GM13977 (cell line): Measurements from ENCODE around the gene MYO18B.

ENCODE experiments used
- DNase-seq: peaks from one replicate; pipeline ENCODE4 v3.0.0; 2012; ENCODE audit warnings: low spot score
- in situ Hi-C: fragments of 300-500 bp; cut with MboI; formaldehyde crosslinking; loops from one replicate; pipeline ENCODE4 v1.12.0; 2022; ENCODE audit warnings: low sequenced_read_pairs, low pct_unique_long_range_greater_than_20kb, mixed read lengths, inconsistent platforms; ENCODE audit not compliant: unreplicated experiment
- TF ChIP-seq, protein P1 (sequence below): IDR thresholded peaks from 2 replicates; pipeline ENCODE4 v1.5.1; 2012; ENCODE audit warnings: mild to moderate bottlenecking, control low read depth; ENCODE audit not compliant: insufficient read depth; ENCODE audit errors: extremely low read depth, missing control alignments

The MYO18B gene

DNA sequence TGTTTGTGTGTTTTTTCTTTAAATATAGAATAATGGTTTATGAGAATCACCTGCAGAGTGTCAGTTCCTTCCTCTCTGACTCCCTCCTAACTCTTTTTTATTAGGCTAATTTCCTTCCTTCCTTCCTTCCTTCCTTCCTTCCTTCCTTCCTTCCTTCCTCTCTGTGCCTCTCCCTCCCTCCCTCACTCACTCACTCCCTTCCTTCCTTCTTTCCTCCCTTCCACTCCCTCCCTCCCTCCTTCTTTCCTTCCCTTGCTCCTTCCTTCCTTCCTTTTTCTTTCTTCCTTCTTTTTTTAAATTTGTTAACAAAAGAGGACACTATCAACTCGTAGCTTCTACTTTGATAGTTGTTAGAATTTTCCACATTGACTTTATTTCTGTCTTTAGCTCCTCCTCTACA, 274.9 kb downstream of the MYO18B start:
- TF ChIP-seq, protein P1, sequence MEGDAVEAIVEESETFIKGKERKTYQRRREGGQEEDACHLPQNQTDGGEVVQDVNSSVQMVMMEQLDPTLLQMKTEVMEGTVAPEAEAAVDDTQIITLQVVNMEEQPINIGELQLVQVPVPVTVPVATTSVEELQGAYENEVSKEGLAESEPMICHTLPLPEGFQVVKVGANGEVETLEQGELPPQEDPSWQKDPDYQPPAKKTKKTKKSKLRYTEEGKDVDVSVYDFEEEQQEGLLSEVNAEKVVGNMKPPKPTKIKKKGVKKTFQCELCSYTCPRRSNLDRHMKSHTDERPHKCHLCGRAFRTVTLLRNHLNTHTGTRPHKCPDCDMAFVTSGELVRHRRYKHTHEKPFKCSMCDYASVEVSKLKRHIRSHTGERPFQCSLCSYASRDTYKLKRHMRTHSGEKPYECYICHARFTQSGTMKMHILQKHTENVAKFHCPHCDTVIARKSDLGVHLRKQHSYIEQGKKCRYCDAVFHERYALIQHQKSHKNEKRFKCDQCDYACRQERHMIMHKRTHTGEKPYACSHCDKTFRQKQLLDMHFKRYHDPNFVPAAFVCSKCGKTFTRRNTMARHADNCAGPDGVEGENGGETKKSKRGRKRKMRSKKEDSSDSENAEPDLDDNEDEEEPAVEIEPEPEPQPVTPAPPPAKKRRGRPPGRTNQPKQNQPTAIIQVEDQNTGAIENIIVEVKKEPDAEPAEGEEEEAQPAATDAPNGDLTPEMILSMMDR, result no peak
- in situ Hi-C loops, result no loop called here
- DNase-seq, result no peak

DNA sequence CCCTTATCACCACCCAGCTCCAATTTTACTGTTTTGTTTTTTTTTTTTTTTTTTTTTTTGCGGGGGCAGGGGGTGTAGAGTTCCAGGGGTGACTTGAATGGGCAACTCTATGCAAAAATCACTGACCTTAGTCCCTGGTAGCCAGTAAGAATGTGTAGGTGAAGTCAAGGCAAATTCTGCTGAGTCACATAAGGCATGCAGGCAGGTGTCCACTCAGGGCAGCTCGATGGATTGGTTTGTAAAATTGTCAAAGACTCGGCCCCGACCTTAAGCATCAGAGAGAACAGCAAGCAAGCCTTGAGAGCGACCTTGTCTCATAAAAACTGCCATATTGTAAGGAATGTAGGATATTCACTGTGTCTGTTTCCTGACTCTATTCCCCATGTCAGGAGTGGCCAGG, 275.9 kb downstream of the MYO18B start:
- TF ChIP-seq, protein P1, result no peak
- DNase-seq, result no peak
- in situ Hi-C loops, result no loop called here

DNA sequence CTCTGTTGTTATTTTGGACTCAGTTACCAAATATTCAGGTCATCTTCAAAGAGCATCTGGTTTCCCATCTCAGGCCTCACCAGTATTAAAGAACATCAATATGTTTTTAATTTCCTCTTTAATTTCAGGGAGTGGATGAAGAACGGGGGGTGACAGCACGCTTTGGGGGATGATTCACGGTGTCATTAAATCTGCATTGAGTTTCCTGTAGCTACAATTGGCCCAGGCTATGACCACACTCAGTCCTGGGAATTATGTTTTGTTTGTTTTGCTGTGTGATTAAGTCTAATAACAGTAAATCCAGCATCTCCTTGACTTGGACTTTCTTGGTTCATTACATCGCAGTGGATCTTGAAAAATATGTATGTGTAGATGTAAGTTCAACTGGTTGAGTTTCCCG, 277.6 kb downstream of the MYO18B start:
- DNase-seq, result no peak
- TF ChIP-seq, protein P1, result no peak
- in situ Hi-C loops, result no loop called here

DNA sequence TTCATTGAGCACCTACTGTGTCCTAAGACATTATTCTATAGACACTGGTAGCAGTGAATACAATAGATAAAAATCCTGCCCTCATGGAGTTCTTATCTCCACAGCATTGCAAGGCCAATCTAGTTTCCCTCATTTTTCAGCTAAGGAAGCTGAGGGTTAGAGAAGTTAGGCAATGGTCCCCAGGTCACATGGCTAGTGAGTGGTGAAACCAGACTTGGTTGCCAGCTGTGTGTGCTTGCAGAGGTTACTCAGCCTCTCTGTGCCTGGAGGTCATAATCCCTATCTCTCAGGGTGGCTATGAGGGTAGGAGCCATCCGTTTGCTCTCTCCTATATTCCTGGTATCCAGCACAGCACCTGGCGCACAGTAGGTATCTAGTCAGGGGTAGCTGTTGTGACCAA, 279.5 kb downstream of the MYO18B start:
- DNase-seq, result no peak
- in situ Hi-C loops, result no loop called here
- TF ChIP-seq, protein P1, result no peak

DNA sequence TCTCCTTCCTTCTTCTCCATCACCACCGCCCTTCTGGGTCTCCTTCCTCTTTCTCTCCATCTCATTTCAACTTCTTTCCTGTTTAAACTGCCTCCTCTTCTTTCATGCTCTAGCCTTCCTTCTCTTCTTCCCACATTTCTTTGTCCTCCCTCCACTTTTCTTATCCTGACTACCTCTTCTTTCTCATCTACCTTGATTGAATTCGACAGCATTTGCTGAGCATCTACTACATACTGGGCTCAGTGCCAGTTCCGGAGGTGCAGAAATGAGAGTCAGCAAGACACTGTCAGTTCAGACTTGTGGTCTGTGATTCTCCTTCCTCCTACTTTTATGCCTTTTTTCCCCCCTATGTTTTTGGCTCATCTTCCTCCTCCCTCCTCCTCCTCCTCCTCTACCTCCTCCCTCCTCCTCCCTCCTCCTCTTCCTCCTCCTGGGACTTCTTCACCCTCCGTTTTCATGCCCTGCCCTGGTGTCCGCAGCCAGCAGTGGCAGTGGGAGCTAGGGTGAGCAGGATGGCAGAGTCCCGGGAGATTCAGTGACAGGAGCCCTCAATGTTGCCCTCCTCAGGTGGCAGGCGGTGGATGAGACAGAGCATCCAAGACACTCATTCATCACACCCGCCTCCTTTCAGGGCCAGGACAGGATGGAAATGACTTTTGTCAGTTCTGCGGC, 281.3 kb downstream of the MYO18B start:
- in situ Hi-C loops, result no loop called here
- no peak for DNase-seq
- TF ChIP-seq, protein P1, result no peak

DNA sequence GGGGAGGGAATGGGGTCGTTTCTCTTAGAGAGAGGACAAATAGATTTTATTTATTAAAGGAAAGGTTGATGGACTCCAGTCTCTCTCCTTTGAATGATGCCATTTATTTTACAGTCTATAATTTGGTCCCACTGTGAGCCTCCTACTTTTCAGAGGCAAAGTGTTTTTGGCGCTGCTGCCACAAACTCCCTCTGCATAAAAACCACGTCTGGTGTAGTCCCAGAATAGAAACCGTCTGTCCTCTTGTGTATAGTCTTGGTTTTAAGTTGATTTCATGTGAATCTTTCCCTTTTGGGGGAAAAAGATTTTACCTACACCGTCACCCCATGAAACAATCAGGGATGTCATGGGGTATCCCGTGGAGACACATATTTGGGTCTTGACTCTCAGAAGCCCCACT, 283.6 kb downstream of the MYO18B start:
- DNase-seq, result no peak
- in situ Hi-C loops, result no loop called here
- TF ChIP-seq, protein P1, result no peak
